H1 (cell line): Measurements from ENCODE around the gene OLR1. TPM values are rescaled to one million over a fixed set of nuclear protein-coding genes. Genes with fewer than 3 reads are reported as not detected.

Experiments used
- CTCF ChIA-PET: fragments of 300-600 bp; sonication (Branson Sonifier 250); formaldehyde crosslinking; loops from one replicate; lab custom pipeline; 2021; ENCODE audit not compliant: partially characterized antibody; lab: Charles Lee
- POLR2A ChIA-PET: fragments of 300-600 bp; sonication (Branson Sonifier 250); formaldehyde crosslinking; loops from one replicate; lab custom pipeline; 2021; ENCODE audit warnings: inconsistent platforms; ENCODE audit not compliant: partially characterized antibody; lab: Charles Lee
- DNase-seq, 2 experiments: peaks; one replicate each; pipeline versions ENCODE4 v3.0.0 to v3.0.0-alpha.2; 2010 to 2022; ENCODE audit warnings: low spot score in 2 of 2, low read depth in 1 of 2, mixed read lengths in 1 of 2
- FAIRE-seq: peaks from 2 replicates; lab custom pipeline; 2011; peaks lifted over from hg19 to GRCh38; lab: Jason Lieb, UNC
- H2AFZ ChIP-seq: 2 replicates; pipeline ENCODE4 v1.8.1; 2012; ENCODE audit warnings: low read length, inconsistent platforms
- H2AK5ac ChIP-seq: 2 replicates; pipeline ENCODE4 v1.6.1; 2013; ENCODE audit warnings: low read depth, low read length
- H2BK120ac ChIP-seq: replicated peaks from 2 replicates; pipeline ENCODE3; 2013; ENCODE audit warnings: low read depth, low read length, inconsistent platforms
- H2BK12ac ChIP-seq: 2 replicates; pipeline ENCODE4 v1.6.1; 2013; ENCODE audit warnings: low read depth, low read length
- H2BK15ac ChIP-seq: 2 replicates; pipeline ENCODE4 v1.6.1; 2013; ENCODE audit warnings: low read length
- H2BK20ac ChIP-seq: 2 replicates; pipeline ENCODE4 v1.6.1; 2013; ENCODE audit warnings: low read length
- H2BK5ac ChIP-seq: 2 replicates; pipeline ENCODE4 v1.6.1; 2013; ENCODE audit warnings: low read depth, low read length
- H3K14ac ChIP-seq: 2 replicates; pipeline ENCODE4 v1.6.1; 2013; ENCODE audit warnings: inconsistent platforms; ENCODE audit not compliant: insufficient read length
- H3K18ac ChIP-seq: 2 replicates; pipeline ENCODE4 v1.6.1; 2013; ENCODE audit warnings: low read length; ENCODE audit errors: extremely low read depth
- H3K23ac ChIP-seq: 2 replicates; pipeline ENCODE4 v1.6.1; 2013; ENCODE audit warnings: inconsistent platforms; ENCODE audit not compliant: insufficient read length
- H3K23me2 ChIP-seq: 2 replicates; pipeline ENCODE4 v1.6.1; 2013; ENCODE audit warnings: low read depth, low read length
- H3K27ac ChIP-seq: 2 replicates; pipeline ENCODE4 v1.6.1; 2011; ENCODE audit warnings: low read depth, low read length, inconsistent platforms
- H3K27me3 ChIP-seq, 4 experiments: replicated peaks in 1 of 4; 1 replicate in 1 of 4; 2 replicates in 3 of 4; pipeline versions ENCODE4 v1.6.1 to v1.8.1; 2011 to 2013; ENCODE audit warnings: low read length in 3 of 4, mild to moderate bottlenecking in 3 of 4, inconsistent platforms in 2 of 4, mixed read lengths in 2 of 4, moderate library complexity in 1 of 4; ENCODE audit not compliant: control insufficient read depth in 3 of 4, insufficient read depth in 3 of 4; ENCODE audit errors: extremely low read depth in 1 of 4
- H3K36me3 ChIP-seq, 4 experiments: 2 replicates each; pipeline versions ENCODE4 v1.6.1 to v1.8.1; 2011 to 2013; ENCODE audit warnings: mild to moderate bottlenecking in 4 of 4, low read length in 3 of 4, moderate library complexity in 2 of 4, control low read depth in 1 of 4, inconsistent platforms in 1 of 4; ENCODE audit not compliant: insufficient read depth in 4 of 4, control insufficient read depth in 2 of 4
- H3K4ac ChIP-seq: replicated peaks from 2 replicates; pipeline ENCODE3; 2013; ENCODE audit warnings: low read length, low read depth, mixed read lengths, inconsistent platforms; ENCODE audit not compliant: insufficient read length
- H3K4me1 ChIP-seq, 4 experiments: replicated peaks in 1 of 4; 1 replicate in 1 of 4; 2 replicates in 3 of 4; pipeline versions ENCODE4 v1.6.1 to v1.8.1; 2011 to 2013; ENCODE audit warnings: low read length in 3 of 4, inconsistent platforms in 2 of 4, mixed read lengths in 1 of 4; ENCODE audit not compliant: insufficient read depth in 4 of 4, control insufficient read depth in 3 of 4
- H3K4me2 ChIP-seq, 2 experiments: 2 replicates each; pipeline versions ENCODE4 v1.6.1 to v1.8.1; 2011 to 2013; ENCODE audit warnings: low read depth in 2 of 2, low read length in 2 of 2, control low read depth in 1 of 2, inconsistent platforms in 1 of 2, mild to moderate bottlenecking in 1 of 2; ENCODE audit not compliant: insufficient read depth in 1 of 2
- H3K4me3 ChIP-seq, 4 experiments: fragments of 200-600, 300-600 bp in 1 of 4; sonication (generic), shearing (Covaris generic), sonication (Bioruptor Twin) in 1 of 4; 2 replicates each; pipeline versions ENCODE4 v1.5.1 to v1.8.1; 2011 to 2016; ENCODE audit warnings: low read length in 4 of 4, low read depth in 3 of 4, control low read depth in 2 of 4, inconsistent platforms in 2 of 4, mild to moderate bottlenecking in 2 of 4, mixed read lengths in 1 of 4, moderate library complexity in 1 of 4; ENCODE audit not compliant: insufficient read depth in 2 of 4; ENCODE audit errors: extremely low read depth in 1 of 4
- H3K56ac ChIP-seq: replicated peaks from 2 replicates; pipeline ENCODE3; 2013; ENCODE audit warnings: low read depth, mild to moderate bottlenecking, mixed read lengths, low read length, inconsistent platforms; ENCODE audit not compliant: insufficient read length
- H3K79me1 ChIP-seq: 2 replicates; pipeline ENCODE4 v1.6.1; 2013; ENCODE audit warnings: low read depth, low read length, control low read depth
- H3K79me2 ChIP-seq, 2 experiments: 2 replicates each; pipeline versions ENCODE4 v1.6.1 to v1.8.1; 2012 to 2013; ENCODE audit warnings: low read length in 2 of 2, mild to moderate bottlenecking in 2 of 2, inconsistent platforms in 1 of 2; ENCODE audit not compliant: insufficient read depth in 2 of 2, control insufficient read depth in 1 of 2
- H3K9ac ChIP-seq, 4 experiments: replicated peaks in 1 of 4; 1 replicate in 1 of 4; 2 replicates in 3 of 4; pipeline versions ENCODE4 v1.6.1 to v1.8.1; 2011 to 2013; ENCODE audit warnings: low read depth in 3 of 4, low read length in 3 of 4, control low read depth in 2 of 4, mild to moderate bottlenecking in 2 of 4, moderate library complexity in 2 of 4, inconsistent platforms in 1 of 4; ENCODE audit errors: extremely low read depth in 1 of 4
- H3K9me3 ChIP-seq, 2 experiments: 2 replicates each; pipeline versions ENCODE4 v1.6.1 to v1.8.1; 2012 to 2013; ENCODE audit warnings: mild to moderate bottlenecking in 2 of 2, moderate library complexity in 2 of 2, control low read depth in 1 of 2, inconsistent platforms in 1 of 2, low read depth in 1 of 2, low read length in 1 of 2, mixed read lengths in 1 of 2; ENCODE audit not compliant: insufficient read depth in 2 of 2
- H4K20me1 ChIP-seq, 2 experiments: replicated peaks in 1 of 2; 2 replicates each; pipeline versions ENCODE3 to v1.8.1; 2011 to 2013; ENCODE audit warnings: inconsistent platforms in 2 of 2, low read length in 2 of 2, mild to moderate bottlenecking in 1 of 2; ENCODE audit not compliant: insufficient read depth in 2 of 2, control insufficient read depth in 1 of 2
- H4K5ac ChIP-seq: 2 replicates; pipeline ENCODE4 v1.6.1; 2013; ENCODE audit warnings: low read length, low read depth, mixed read lengths, inconsistent platforms; ENCODE audit not compliant: insufficient read length
- H4K8ac ChIP-seq: 2 replicates; pipeline ENCODE4 v1.8.0; 2013; ENCODE audit warnings: mild to moderate bottlenecking, moderate library complexity, low read length, inconsistent platforms; ENCODE audit not compliant: insufficient read depth; ENCODE audit errors: extremely low read depth
- H4K91ac ChIP-seq: replicated peaks from 2 replicates; pipeline ENCODE3; 2013; ENCODE audit warnings: low read length, mixed read lengths, inconsistent platforms; ENCODE audit not compliant: insufficient read length
- ASH2L ChIP-seq: fragments of 200-600, 300-600 bp; sonication (generic); IDR thresholded peaks from one replicate; pipeline ENCODE4 v1.7.1; 2017; ENCODE audit warnings: low read length
- ATF2 ChIP-seq: IDR thresholded peaks from 2 replicates; pipeline ENCODE4 v1.6.1; 2012; ENCODE audit warnings: low read length, inconsistent platforms
- CBX5 ChIP-seq: fragments of 300-800, 300-1000 bp; sonication (generic); IDR thresholded peaks from 2 replicates; pipeline ENCODE4 v1.7.1; 2016; ENCODE audit warnings: antibody characterized with exemption, low read length, low read depth
- EP300 ChIP-seq, 2 experiments: IDR thresholded peaks; 1 replicate in 1 of 2; 2 replicates in 1 of 2; pipeline ENCODE4 v1.6.1; 2011 to 2012; ENCODE audit warnings: low read depth in 2 of 2, low read length in 2 of 2, mild to moderate bottlenecking in 2 of 2, borderline replicate concordance in 1 of 2, inconsistent platforms in 1 of 2, moderate library complexity in 1 of 2
- SIN3A ChIP-seq, 2 experiments: IDR thresholded peaks in 1 of 2; conservative IDR thresholded peaks in 1 of 2; 2 replicates each; pipeline ENCODE4 v1.6.1; 2011 to 2012; ENCODE audit warnings: low read length in 2 of 2, improper control_type of control experiment in 1 of 2, low read depth in 1 of 2, mild to moderate bottlenecking in 1 of 2
- SIX5 ChIP-seq: IDR thresholded peaks from 2 replicates; pipeline ENCODE4 v1.6.1; 2011; ENCODE audit warnings: mild to moderate bottlenecking, low read depth, low read length
- SP4 ChIP-seq: IDR thresholded peaks from 2 replicates; pipeline ENCODE4 v1.6.1; 2012; ENCODE audit warnings: low read length, inconsistent platforms
- YY1 ChIP-seq: IDR thresholded peaks from 2 replicates; pipeline ENCODE4 v1.6.1; 2011; ENCODE audit warnings: low read depth, mild to moderate bottlenecking, low read length
- WGBS, 2 experiments: shearing (Covaris generic) in 1 of 2; methylation state at CpG; one replicate each; pipeline versions ENCODE4 v1.1.6 to v1.1.7; 2013 to 2015; ENCODE audit warnings: low lambda C conversion rate in 2 of 2, mixed read lengths in 2 of 2, inconsistent platforms in 1 of 2, low coverage in 1 of 2, missing lambda C conversion rate in 1 of 2; ENCODE audit not compliant: insufficient replicate concordance in 2 of 2, insufficient coverage in 1 of 2, insufficient read length in 1 of 2; ENCODE audit errors: extremely low coverage in 1 of 2, missing lambda C conversion rate in 1 of 2; 5-methylcytosine and 5-hydroxymethylcytosine counted together
- polyA plus RNA-seq, 7 experiments: library from polyadenylated mRNA; depleted of rRNA in 3 of 7; stranded (reverse) in 5 of 7; unstranded in 2 of 7; fragments of >200 nt in 5 of 7; fragments of 200-250 nt in 2 of 7; gene quantifications; 1 replicate in 5 of 7; 2 replicates in 1 of 7; 4 replicates in 1 of 7; pipeline versions ENCODE4 v1.2.1 to v1.2.3, GENCODE V29; 2011 to 2013; ENCODE audit warnings: missing spikeins in 2 of 7, mixed read lengths in 2 of 7
- total RNA-seq: library from RNA; stranded (reverse); fragmentation: NEBNext Ultra II Directional; extraction: Animal tissue kit (Norgen Biotek cat#: 25700); gene quantifications from 2 replicates; pipeline ENCODE4 v1.2.1, GENCODE V29; 2021

OLR1 gene
- total and polyA plus RNA-seq, 2 of the 8 experiments (the other 6 are each of a cell fraction or from before 2014, with no cell fraction given): not detected

GRCh38 chr12:10196210-10196609 lies 24.3 kb upstream of the OLR1 start:
- no peak overlapping the region for H3K56ac ChIP-seq
- no peaks in the 10 kb centered on the region for H3K79me2 ChIP-seq
- no peak overlapping the region for H4K91ac ChIP-seq
- H2AFZ ChIP-seq: no peak overlapping the region
- H4K20me1 ChIP-seq: no peaks in the 10 kb centered on the region
- no peak overlapping the region for H3K4ac ChIP-seq
- H3K4me3 ChIP-seq: no peak overlapping the region
- no peak overlapping the region for H2BK5ac ChIP-seq
- H2AK5ac ChIP-seq: no peak overlapping the region
- H2BK12ac ChIP-seq: no peak overlapping the region
- 93% methylated on average over 10 of the region's 10 CpGs; no CpG with 5 or more reads in 1 of the 2 experiments for WGBS, 2 experiments
- DNase-seq: no peak
- H2BK120ac ChIP-seq: no peak overlapping the region
- H3K23me2 ChIP-seq: no peaks in the 10 kb centered on the region
- H3K4me2 ChIP-seq: no peak overlapping the region
- no peaks in the 10 kb centered on the region for H3K36me3 ChIP-seq
- CTCF ChIA-PET: interaction anchor here (0.9 to 2.2 kb wide), 2 partner anchors 14 to 57 kb away, joined by 4 to 5 read pairs; no protein-coding TSS in a partner anchor
- no peak overlapping the region for H4K8ac ChIP-seq
- no peak overlapping the region for H4K5ac ChIP-seq
- no peaks in the 10 kb centered on the region for H3K27me3 ChIP-seq
- no peaks in the 10 kb centered on the region for H3K79me1 ChIP-seq
- H3K14ac ChIP-seq: no peak overlapping the region
- no peak overlapping the region for H3K9ac ChIP-seq
- H3K27ac ChIP-seq: no peak overlapping the region
- H3K23ac ChIP-seq: no peak overlapping the region
- H3K9me3 ChIP-seq: no peaks in the 10 kb centered on the region
- no peak overlapping the region for H2BK20ac ChIP-seq
- no peak overlapping the region for H3K18ac ChIP-seq
- no peak overlapping the region for H2BK15ac ChIP-seq
- no peak for FAIRE-seq
- H3K4me1 ChIP-seq: 0 out of 7 replicates have a peak, but pooled peaks cover 0 to 2% (median 0%) of the 10 kb centered on the region in 4 experiments
- POLR2A ChIA-PET: no interaction called here
- TF ChIP-seq YY1 (no peak), SIN3A (conservative IDR thresholded peaks at IDR 0.05 in 1 of 2, IDR thresholded peaks at IDR 0.05 in 1 of 2; ENCODE audit: low read depth in 1 of 2, low read length in 2 of 2) (no peak), ASH2L (no peak), SIX5 (no peak), SP4 (no peak), CBX5 (no peak), ATF2 (no peak), EP300 (IDR thresholded peaks at IDR 0.05; ENCODE audit: borderline replicate concordance in 1 of 2, low read depth in 2 of 2, low read length in 2 of 2) (no peak)
